Liver (tissue), 3 donors: Measurements from ENCODE around the gene PAPOLA.

Source experiments
- ATF3 ChIP-seq: IDR thresholded peaks from 2 replicates; pipeline ENCODE4 v1.6.1; 2016; ENCODE audit warnings: antibody characterized with exemption
- HNF4G ChIP-seq: IDR thresholded peaks from 2 replicates; pipeline ENCODE4 v1.6.1; 2016; ENCODE audit warnings: antibody characterized with exemption
- RAD21 ChIP-seq, 2 donors: IDR thresholded peaks; 2 replicates each; pipeline ENCODE4 v1.6.1; 2016; ENCODE audit warnings: antibody characterized with exemption in 2 of 2, mild to moderate bottlenecking in 2 of 2
- SP1 ChIP-seq: IDR thresholded peaks from 2 replicates; pipeline ENCODE4 v1.6.1; 2018; ENCODE audit warnings: antibody characterized with exemption, mild to moderate bottlenecking
- YY1 ChIP-seq: IDR thresholded peaks from 2 replicates; pipeline ENCODE4 v1.6.1; 2016; ENCODE audit warnings: antibody characterized with exemption, mild to moderate bottlenecking
- TF ChIP-seq, protein P1 (sequence below): fragments of 150-350 bp; IDR thresholded peaks from 2 replicates; pipeline ENCODE4 v1.5.1; 2017; ENCODE audit warnings: improper control_type of control experiment, low read depth, low read length; ENCODE audit not compliant: missing input control
- donor health status: healthy.
- donor health status: healthy.

DNA sequence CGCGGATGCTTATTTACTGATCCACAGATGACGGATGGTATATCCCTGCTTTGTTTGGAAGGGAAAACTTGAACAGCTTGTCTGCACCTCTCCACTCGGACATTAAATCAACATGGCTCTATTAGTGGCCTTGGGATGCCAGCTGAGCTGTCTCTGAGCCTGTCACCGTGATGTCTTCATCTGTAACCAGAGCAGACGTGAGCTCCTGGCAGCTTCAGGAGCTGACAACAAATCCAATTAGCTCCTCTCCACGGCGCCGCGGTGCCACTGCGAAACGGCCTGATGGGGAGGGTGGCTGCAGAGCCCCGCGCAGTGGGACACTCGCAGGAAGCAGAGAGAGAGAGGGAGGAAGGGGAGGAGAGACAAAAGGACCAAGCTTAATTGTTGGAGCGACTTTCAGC is 112.3 kb downstream of the PAPOLA start:
- TF ChIP-seq, protein P1, sequence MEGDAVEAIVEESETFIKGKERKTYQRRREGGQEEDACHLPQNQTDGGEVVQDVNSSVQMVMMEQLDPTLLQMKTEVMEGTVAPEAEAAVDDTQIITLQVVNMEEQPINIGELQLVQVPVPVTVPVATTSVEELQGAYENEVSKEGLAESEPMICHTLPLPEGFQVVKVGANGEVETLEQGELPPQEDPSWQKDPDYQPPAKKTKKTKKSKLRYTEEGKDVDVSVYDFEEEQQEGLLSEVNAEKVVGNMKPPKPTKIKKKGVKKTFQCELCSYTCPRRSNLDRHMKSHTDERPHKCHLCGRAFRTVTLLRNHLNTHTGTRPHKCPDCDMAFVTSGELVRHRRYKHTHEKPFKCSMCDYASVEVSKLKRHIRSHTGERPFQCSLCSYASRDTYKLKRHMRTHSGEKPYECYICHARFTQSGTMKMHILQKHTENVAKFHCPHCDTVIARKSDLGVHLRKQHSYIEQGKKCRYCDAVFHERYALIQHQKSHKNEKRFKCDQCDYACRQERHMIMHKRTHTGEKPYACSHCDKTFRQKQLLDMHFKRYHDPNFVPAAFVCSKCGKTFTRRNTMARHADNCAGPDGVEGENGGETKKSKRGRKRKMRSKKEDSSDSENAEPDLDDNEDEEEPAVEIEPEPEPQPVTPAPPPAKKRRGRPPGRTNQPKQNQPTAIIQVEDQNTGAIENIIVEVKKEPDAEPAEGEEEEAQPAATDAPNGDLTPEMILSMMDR = no peak
- TF ChIP-seq YY1 (no peak), RAD21 (IDR thresholded peaks at IDR 0.05) (no peak), SP1 (no peak), HNF4G (no peak), ATF3 (no peak)
